ENCODE results near the gene SHISA9.

Gene SHISA9

GRCh38 chr16:13068912-13069583, 167.7 kb downstream of the SHISA9 start:
- no peak for TF ChIP-seq CTCF (conservative IDR thresholded peaks at IDR 0.05)
- no peak overlapping the region for H3K27ac ChIP-seq

- no peak overlapping the region for H3K27ac ChIP-seq
- TF ChIP-seq CTCF (conservative IDR thresholded peaks at IDR 0.05), result no peak
These were observed 168.9 kb downstream of the SHISA9 start for GRCh38 chr16:13070268-13070667.

GRCh38 chr16:13076878-13077277, 175.5 kb downstream of the SHISA9 start:
- H3K27ac ChIP-seq, result no peak overlapping the region
- TF ChIP-seq CTCF (conservative IDR thresholded peaks at IDR 0.05), result no peak

GRCh38 chr16:13077816-13078215, 176.4 kb downstream of the SHISA9 start:
- TF ChIP-seq CTCF (conservative IDR thresholded peaks at IDR 0.05), result no peak
- no peak overlapping the region for H3K27ac ChIP-seq

- no peak overlapping the region for H3K27ac ChIP-seq
- no peak for TF ChIP-seq CTCF (conservative IDR thresholded peaks at IDR 0.05)
These were observed 179.1 kb downstream of the SHISA9 start for GRCh38 chr16:13080531-13080930.

GRCh38 chr16:13081825-13082331, 180.5 kb downstream of the SHISA9 start:
- H3K27ac ChIP-seq, result no peak overlapping the region
- no peak for TF ChIP-seq CTCF (conservative IDR thresholded peaks at IDR 0.05)

- TF ChIP-seq CTCF (conservative IDR thresholded peaks at IDR 0.05), result no peak
These were observed 182.3 kb downstream of the SHISA9 start for GRCh38 chr16:13083681-13084080.

More at GRCh38 chr16:13083681-13084080, 182.3 kb downstream of the SHISA9 start:
- peak overlapping the region; percentile 58 for H3K27ac ChIP-seq

Data from VCaP (cell line).